Astrocyte of the cerebellum (primary cell): ENCODE data around the gene FAM118A.
"Not testable (repeated sequence)": the region's sequence is repeated elsewhere in the genome, so short reads cannot be mapped to it uniquely, and the experiment has no call there.

ENCODE experiments used
- DNase-seq: peaks from one replicate; pipeline ENCODE4 v3.0.0-alpha.2; 2011; ENCODE audit warnings: low read depth
- H3K4me3 ChIP-seq: 2 replicates; pipeline ENCODE4 v1.5.1; 2011; ENCODE audit warnings: mild to moderate bottlenecking, low read depth, low read length, moderate library complexity
- CTCF ChIP-seq: IDR thresholded peaks from 2 replicates; pipeline ENCODE4 v1.5.1; 2012; ENCODE audit warnings: low read length, low read depth, moderate library complexity, mild to moderate bottlenecking; ENCODE audit errors: missing control alignments
- in situ Hi-C: cut with HindIII; loops from 2 replicates; pipeline ENCODE4 v1.10.0; 2017; ENCODE audit warnings: low sequenced_read_pairs

FAM118A gene

DNA sequence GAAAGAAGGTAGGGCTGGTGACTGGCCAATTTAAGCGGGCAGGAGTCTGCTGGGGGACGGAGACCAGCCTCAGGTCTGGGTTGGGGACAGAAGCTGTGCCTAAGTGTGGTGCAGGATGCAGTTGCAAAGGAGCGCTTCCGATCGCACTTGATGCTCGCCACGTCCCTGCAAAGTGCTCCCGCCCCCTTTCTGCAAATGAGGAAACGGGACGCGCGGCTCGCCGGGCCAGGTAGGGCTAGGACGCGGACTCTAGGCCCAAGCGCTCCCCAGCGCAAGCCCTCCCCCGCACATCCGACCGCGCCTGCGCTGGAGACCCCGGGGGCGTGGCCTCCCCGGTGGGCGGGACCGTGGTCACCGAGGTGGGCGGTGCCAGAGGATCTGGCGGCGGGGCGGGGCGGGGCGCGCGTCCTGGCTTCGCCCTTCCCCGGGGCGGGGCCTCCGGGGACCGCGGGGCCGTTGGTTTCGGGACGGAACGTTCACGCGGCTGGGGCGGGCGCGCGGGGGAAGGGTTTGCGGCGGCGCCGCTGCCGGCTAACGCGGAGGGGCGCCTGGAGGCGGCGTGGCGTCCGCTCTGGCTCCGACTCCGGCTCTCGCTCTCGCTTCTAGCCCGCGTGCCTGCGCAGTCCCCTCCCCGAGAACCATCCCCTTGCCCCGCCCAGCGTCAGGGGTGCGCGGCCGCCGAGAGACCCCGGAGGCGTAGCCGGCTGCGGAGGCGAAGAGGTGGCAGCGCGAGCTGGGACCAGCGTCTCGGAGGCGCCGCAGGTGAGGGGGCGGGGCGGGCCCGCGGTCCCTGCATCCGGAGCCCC, at the start of gene FAM118A:
FAM118A (plus strand) TSS at position 513 of the 806 bp plus-strand sequence. CDS start 12,446 bp downstream, outside the sequence.
- peak; percentile 70 for DNase-seq
- in situ Hi-C loops, result no loop called here
- TF ChIP-seq CTCF, result no peak
- H3K4me3 ChIP-seq, result peak within 1 kb of the TSS; percentile 81

DNA sequence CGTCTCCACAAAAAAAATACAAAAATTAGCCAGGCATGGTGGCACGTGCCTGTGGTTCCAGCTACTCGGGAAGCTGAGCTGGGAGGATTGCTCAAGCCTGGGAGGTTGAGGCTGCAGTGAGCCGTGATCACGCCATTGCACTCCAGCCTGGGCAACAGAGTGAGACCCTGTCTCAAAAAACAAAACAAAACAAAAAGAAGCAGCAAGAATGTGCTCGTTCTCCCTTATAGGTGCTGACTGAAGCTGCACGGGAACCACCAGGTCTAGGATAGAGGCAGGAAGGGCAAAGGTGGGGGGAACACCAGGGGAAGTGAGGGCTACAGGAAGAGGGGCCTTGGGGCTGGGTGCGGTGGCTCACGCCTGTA, 49.4 kb upstream of the FAM118A start:
- in situ Hi-C loops, DNase-seq, H3K4me3 ChIP-seq: not testable (repeated sequence)

DNA sequence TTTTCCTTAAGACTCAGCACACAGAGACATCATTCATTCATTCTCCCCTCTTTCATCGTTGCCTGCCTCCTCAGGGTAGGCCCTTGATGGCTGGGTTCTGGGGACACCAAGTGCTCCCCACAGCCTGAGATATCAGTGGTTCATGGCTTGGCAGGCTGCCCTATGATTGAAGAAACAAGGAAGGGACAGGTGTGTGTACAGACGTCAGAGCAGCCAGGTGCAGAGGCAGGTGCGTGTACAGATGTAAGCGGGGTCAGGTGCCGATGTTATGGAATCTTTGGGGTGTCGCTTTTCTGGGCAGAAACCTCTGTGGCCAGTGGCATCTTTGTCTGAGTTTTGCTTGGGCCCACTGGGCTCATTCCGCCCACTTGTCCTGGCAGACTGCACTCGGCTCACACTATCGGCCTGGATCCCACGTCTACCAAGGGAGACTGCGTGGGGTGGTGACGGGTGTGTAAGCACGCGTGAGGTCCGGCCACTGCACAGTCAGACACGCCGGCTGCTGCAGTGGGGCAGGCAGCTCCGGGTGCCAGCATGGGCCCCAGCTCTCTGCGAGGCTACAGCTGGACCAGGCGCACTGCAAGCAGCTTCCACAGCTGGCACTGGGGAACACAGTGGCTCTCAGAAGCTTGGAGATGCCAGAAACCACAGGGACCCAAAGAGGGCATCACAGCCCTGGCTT, 48.2 kb upstream of the FAM118A start:
- no peak for DNase-seq
- H3K4me3 ChIP-seq, result no peak overlapping the region
- TF ChIP-seq CTCF, result no peak
- in situ Hi-C loops, result no loop called here

DNA sequence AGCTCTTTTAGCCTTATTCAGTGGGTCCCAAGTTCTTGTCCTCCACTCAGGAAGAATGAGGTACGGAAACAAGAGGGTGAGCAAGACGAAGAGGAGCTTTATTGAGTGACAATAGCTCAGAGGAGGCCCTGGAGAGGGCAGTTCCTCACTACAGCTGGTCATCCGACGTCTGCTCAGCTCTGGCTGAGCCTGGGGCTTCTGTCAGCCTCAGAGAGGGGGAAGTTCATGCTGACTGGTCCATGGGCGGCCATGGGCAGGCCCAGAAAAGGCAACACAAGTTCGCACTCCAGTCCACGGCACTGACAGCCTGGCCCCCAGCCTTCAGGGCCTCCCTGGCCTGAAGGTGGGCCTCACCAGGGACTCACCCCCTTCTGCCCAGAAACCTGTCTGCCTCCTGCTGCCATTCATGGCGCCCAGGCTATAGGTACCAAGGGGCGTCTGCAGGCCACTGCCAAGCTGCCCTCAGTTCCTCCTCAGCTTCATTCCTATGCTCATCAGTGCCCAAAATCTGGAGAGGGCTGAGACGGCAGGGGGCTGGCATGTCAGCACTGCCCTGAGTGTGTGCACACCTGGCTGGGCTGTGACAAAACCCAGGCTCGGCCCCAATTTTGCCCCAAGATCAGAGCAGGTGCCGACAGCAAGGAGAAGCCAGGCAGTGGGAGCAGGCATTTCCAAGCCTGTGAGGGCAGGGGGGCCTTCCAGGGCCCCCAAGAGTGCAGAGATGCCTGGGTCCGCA, 47.4 kb upstream of the FAM118A start:
- TF ChIP-seq CTCF, result no peak
- no peak for DNase-seq
- in situ Hi-C loops, result no loop called here
- no peak overlapping the region for H3K4me3 ChIP-seq

GRCh38 chr22:45262931-45263462, 46.7 kb upstream of the FAM118A start:
- no peak for TF ChIP-seq CTCF
- DNase-seq, result no peak
- in situ Hi-C loops, result no loop called here
- no peak overlapping the region for H3K4me3 ChIP-seq

GRCh38 chr22:45263463-45264269, 46.1 kb upstream of the FAM118A start:
- peak; percentile 86 for TF ChIP-seq CTCF
- H3K4me3 ChIP-seq, result no peak overlapping the region
- no peak for DNase-seq
- in situ Hi-C loops, result no loop called here
